ENCODE results near the gene TMIGD1. TPM values are rescaled to one million over a fixed set of nuclear protein-coding genes. Genes with fewer than 3 reads are reported as not detected.

The TMIGD1 gene
- total and polyA plus RNA-seq, 2 of the 13 experiments (the other 11 are each of a cell fraction or from before 2014, with no cell fraction given) = not detected

DNA sequence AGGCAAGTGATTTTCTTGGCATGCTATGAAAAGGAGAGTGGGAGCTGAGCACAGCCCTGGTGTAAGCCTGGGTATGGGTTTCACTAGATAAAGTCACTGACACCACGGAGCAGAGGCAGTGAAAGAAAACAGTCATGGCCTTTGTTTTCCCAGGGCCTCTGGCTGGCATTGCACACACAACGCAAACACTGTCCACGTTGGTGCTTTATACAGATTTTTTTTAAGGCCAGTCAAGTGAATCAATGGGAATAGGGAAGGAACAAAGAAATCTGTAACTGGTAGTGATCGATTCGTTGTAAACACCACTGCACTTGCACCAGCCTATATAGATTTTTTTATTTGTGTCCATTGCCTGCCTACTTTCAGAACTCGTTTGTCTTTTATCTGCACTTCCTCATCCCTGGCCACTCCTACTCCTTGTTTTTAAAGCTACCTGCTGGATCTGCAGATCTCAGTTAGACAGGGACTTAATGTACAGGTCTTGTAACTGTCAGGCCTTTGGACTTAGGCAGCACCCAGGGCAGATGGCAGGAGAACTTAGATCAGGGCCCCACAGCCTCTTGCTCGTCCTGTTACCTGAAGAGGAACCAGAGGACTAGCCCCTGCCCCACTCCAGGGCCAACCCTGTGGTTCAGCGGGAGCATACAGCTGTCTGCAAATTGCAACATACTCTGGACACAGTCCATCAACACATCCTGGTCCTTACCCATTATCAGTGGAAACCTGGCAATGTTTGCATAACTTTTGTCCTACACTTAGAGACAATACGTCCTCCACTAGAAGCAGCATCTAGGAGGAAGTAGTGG lies 10.6 kb upstream of the TMIGD1 start (continued):
- TF ChIP-seq, protein P1, sequence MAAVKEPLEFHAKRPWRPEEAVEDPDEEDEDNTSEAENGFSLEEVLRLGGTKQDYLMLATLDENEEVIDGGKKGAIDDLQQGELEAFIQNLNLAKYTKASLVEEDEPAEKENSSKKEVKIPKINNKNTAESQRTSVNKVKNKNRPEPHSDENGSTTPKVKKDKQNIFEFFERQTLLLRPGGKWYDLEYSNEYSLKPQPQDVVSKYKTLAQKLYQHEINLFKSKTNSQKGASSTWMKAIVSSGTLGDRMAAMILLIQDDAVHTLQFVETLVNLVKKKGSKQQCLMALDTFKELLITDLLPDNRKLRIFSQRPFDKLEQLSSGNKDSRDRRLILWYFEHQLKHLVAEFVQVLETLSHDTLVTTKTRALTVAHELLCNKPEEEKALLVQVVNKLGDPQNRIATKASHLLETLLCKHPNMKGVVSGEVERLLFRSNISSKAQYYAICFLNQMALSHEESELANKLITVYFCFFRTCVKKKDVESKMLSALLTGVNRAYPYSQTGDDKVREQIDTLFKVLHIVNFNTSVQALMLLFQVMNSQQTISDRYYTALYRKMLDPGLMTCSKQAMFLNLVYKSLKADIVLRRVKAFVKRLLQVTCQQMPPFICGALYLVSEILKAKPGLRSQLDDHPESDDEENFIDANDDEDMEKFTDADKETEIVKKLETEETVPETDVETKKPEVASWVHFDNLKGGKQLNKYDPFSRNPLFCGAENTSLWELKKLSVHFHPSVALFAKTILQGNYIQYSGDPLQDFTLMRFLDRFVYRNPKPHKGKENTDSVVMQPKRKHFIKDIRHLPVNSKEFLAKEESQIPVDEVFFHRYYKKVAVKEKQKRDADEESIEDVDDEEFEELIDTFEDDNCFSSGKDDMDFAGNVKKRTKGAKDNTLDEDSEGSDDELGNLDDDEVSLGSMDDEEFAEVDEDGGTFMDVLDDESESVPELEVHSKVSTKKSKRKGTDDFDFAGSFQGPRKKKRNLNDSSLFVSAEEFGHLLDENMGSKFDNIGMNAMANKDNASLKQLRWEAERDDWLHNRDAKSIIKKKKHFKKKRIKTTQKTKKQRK (IDR thresholded peaks at IDR 0.05; ENCODE audit: low read length) = no peak
- TF ChIP-seq REL (CRISPR knock-in tag; conservative IDR thresholded peaks at IDR 0.05) = no peak
- TF ChIP-seq, protein P2, sequence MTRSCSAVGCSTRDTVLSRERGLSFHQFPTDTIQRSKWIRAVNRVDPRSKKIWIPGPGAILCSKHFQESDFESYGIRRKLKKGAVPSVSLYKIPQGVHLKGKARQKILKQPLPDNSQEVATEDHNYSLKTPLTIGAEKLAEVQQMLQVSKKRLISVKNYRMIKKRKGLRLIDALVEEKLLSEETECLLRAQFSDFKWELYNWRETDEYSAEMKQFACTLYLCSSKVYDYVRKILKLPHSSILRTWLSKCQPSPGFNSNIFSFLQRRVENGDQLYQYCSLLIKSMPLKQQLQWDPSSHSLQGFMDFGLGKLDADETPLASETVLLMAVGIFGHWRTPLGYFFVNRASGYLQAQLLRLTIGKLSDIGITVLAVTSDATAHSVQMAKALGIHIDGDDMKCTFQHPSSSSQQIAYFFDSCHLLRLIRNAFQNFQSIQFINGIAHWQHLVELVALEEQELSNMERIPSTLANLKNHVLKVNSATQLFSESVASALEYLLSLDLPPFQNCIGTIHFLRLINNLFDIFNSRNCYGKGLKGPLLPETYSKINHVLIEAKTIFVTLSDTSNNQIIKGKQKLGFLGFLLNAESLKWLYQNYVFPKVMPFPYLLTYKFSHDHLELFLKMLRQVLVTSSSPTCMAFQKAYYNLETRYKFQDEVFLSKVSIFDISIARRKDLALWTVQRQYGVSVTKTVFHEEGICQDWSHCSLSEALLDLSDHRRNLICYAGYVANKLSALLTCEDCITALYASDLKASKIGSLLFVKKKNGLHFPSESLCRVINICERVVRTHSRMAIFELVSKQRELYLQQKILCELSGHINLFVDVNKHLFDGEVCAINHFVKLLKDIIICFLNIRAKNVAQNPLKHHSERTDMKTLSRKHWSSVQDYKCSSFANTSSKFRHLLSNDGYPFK (CRISPR knock-in tag; IDR thresholded peaks at IDR 0.05; ENCODE audit: borderline replicate concordance) = peak; percentile 53; the same call in 1 of the 2 replicates
- no peak for TF ChIP-seq ATAD3A (CRISPR knock-in tag; IDR thresholded peaks at IDR 0.05)
- TF ChIP-seq FOXA1 (IDR thresholded peaks at IDR 0.05) = no peak
- TF ChIP-seq FOXA1 (CRISPR knock-in tag; IDR thresholded peaks at IDR 0.05) = peak; percentile 90
- TF ChIP-seq, protein P3, sequence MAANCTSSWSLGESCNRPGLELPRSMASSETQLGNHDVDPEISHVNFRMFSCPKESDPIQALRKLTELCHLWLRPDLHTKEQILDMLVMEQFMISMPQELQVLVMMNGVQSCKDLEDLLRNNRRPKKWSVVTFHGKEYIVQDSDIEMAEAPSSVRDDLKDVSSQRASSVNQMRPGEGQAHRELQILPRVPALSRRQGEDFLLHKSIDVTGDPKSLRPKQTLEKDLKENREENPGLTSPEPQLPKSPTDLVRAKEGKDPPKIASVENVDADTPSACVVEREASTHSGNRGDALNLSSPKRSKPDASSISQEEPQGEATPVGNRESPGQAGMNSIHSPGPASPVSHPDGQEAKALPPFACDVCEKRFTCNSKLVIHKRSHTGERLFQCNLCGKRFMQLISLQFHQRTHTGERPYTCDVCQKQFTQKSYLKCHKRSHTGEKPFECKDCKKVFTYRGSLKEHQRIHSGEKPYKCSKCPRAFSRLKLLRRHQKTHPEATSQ (CRISPR knock-in tag; IDR thresholded peaks at IDR 0.05; ENCODE audit: borderline replicate concordance) = peak; percentile 83; the same call in 1 of the 2 replicates
- no peak for TF ChIP-seq ZNF235 (CRISPR knock-in tag; IDR thresholded peaks at IDR 0.05; ENCODE audit: borderline replicate concordance)
- TF ChIP-seq HMGXB3 (CRISPR knock-in tag; IDR thresholded peaks at IDR 0.05; ENCODE audit: borderline replicate concordance) = peak; percentile 40; the same call in 1 of the 2 replicates
- TF ChIP-seq NR0B2 (CRISPR knock-in tag; IDR thresholded peaks at IDR 0.05) = no peak; the same call in 1 of the 2 replicates
- 0 out of 2 replicates have a peak, but pooled peaks have one; percentile 23 for TF ChIP-seq ZBTB44 (CRISPR knock-in tag; IDR thresholded peaks at IDR 0.05)
